ENCODE data around the gene SCAPER. TPM values are rescaled to one million over a fixed set of nuclear protein-coding genes. Genes with fewer than 3 reads are reported as not detected.

Gene SCAPER
- polyA plus RNA-seq, 1 donor from 2014 or later, result 77.1 TPM

DNA sequence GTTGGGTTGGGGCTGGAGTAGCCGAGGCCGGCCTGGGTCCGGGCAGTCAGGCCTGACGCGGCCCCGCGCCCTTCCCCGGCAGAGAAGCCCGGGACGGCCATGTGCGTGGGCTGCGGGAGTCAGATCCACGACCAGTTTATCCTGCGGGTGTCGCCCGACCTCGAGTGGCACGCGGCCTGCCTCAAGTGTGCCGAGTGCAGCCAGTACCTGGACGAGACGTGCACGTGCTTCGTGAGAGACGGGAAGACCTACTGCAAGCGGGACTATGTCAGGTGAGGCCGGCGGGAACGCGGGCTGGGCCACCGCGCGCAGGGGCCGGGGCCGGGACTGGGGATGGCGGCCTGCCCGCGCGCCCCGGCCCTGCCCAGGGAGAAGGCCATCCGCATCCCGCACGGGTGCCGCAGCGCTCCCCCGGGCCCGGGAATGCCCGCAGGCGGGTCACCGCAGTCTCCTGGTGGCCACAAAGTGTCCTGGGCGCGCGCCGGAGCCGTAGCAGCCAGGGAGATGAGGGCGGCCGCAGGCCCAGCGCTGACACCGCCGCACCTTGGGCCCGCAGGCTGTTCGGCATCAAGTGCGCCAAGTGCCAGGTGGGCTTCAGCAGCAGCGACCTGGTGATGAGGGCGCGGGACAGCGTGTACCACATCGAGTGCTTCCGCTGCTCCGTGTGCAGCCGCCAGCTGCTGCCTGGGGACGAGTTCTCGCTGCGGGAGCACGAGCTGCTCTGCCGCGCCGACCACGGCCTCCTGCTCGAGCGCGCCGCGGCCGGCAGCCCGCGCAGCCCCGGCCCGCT lies 567.2 kb downstream of the SCAPER start:
- no peaks in the 10 kb centered on the region for H3K79me2 ChIP-seq (replicated peaks; ENCODE audit: insufficient read depth, low read length)
- peaks cover 4% of the 10 kb centered on the region for H3K9me3 ChIP-seq (ENCODE audit: low read length)
- H3K27me3 ChIP-seq (ENCODE audit: insufficient read depth, low read depth, low read length), result peaks cover 100% of the 10 kb centered on the region
- no peak overlapping the region for H3K4me2 ChIP-seq (ENCODE audit: low read length)
- H3F3A ChIP-seq (ENCODE audit: insufficient read depth, low read length, poor library complexity, severe bottlenecking), result no peaks in the 10 kb centered on the region
- H3K36me3 ChIP-seq (ENCODE audit: insufficient read depth, low read length), result no peaks in the 10 kb centered on the region
- H3K27ac ChIP-seq (ENCODE audit: low read length), result no peak overlapping the region
- no peak overlapping the region for H3K9ac ChIP-seq (ENCODE audit: low read length)
- H3K4me3 ChIP-seq (ENCODE audit: low read length), result peak overlapping the region; percentile 53
- H2AFZ ChIP-seq (ENCODE audit: low read depth, low read length), result no peak overlapping the region
- no peaks in the 10 kb centered on the region for H4K20me1 ChIP-seq (ENCODE audit: insufficient read depth)
- no peak for TF ChIP-seq MXI1 (conservative IDR thresholded peaks at IDR 0.05; ENCODE audit: poor library complexity, severe bottlenecking)
- TF ChIP-seq, protein P1, sequence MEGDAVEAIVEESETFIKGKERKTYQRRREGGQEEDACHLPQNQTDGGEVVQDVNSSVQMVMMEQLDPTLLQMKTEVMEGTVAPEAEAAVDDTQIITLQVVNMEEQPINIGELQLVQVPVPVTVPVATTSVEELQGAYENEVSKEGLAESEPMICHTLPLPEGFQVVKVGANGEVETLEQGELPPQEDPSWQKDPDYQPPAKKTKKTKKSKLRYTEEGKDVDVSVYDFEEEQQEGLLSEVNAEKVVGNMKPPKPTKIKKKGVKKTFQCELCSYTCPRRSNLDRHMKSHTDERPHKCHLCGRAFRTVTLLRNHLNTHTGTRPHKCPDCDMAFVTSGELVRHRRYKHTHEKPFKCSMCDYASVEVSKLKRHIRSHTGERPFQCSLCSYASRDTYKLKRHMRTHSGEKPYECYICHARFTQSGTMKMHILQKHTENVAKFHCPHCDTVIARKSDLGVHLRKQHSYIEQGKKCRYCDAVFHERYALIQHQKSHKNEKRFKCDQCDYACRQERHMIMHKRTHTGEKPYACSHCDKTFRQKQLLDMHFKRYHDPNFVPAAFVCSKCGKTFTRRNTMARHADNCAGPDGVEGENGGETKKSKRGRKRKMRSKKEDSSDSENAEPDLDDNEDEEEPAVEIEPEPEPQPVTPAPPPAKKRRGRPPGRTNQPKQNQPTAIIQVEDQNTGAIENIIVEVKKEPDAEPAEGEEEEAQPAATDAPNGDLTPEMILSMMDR (IDR thresholded peaks at IDR 0.05; ENCODE audit: poor library complexity, severe bottlenecking), result no peak
- TF ChIP-seq EP300 (conservative IDR thresholded peaks at IDR 0.05; ENCODE audit: poor library complexity, severe bottlenecking), result no peak
- TF ChIP-seq RAD21 (conservative IDR thresholded peaks at IDR 0.05), result no peak
- no peak for TF ChIP-seq EZH2 (IDR thresholded peaks at IDR 0.05; ENCODE audit: borderline replicate concordance, insufficient read depth, low read length, poor library complexity, severe bottlenecking)
- H3K9me2 ChIP-seq (ENCODE audit: insufficient read depth, low read length), result no peaks in the 10 kb centered on the region

GRCh38 chr15:76337059-76337695 lies 568.0 kb downstream of the SCAPER start:
- Histone ChIP-seq H3K9me3 (ENCODE audit: low read length) (peaks cover 4% of the 10 kb centered on the region), H3K27ac (ENCODE audit: low read length) (no peak overlapping the region), H3K4me2 (ENCODE audit: low read length) (no peak overlapping the region), H3F3A (ENCODE audit: insufficient read depth, low read length, poor library complexity, severe bottlenecking) (no peaks in the 10 kb centered on the region), H3K4me3 (ENCODE audit: low read length) (no peak overlapping the region), H3K79me2 (replicated peaks; ENCODE audit: insufficient read depth, low read length) (no peaks in the 10 kb centered on the region), H3K36me3 (ENCODE audit: insufficient read depth, low read length) (no peaks in the 10 kb centered on the region), H4K20me1 (ENCODE audit: insufficient read depth) (no peaks in the 10 kb centered on the region), H3K9me2 (ENCODE audit: insufficient read depth, low read length) (no peaks in the 10 kb centered on the region), H3K9ac (ENCODE audit: low read length) (no peak overlapping the region), H3K27me3 (ENCODE audit: insufficient read depth, low read depth, low read length) (peaks cover 97% of the 10 kb centered on the region), H2AFZ (ENCODE audit: low read depth, low read length) (no peak overlapping the region)
- peak; percentile 56 for TF ChIP-seq POLR2AphosphoS5 (IDR thresholded peaks at IDR 0.05)
- peak; percentile 73 for TF ChIP-seq EZH2 (IDR thresholded peaks at IDR 0.05; ENCODE audit: borderline replicate concordance, insufficient read depth, low read length, poor library complexity, severe bottlenecking)
- no peak for TF ChIP-seq MXI1 (conservative IDR thresholded peaks at IDR 0.05; ENCODE audit: poor library complexity, severe bottlenecking)

- no peak within 1 kb of the TSS for H3K27ac ChIP-seq (ENCODE audit: low read length)
Observed at GRCh38 chr15:76336254-76337058, 568.7 kb downstream of the SCAPER start, which contains the start of gene ISL2. ISL2 (plus strand) TSS chr15:76336773; CDS start chr15:76336884, 111 bp downstream.

More at GRCh38 chr15:76336254-76337058, 568.7 kb downstream of the SCAPER start, which contains the start of gene ISL2:
- Histone ChIP-seq H3K4me2 (ENCODE audit: low read length) (no peak within 1 kb of the TSS), H2AFZ (ENCODE audit: low read depth, low read length) (no peak within 1 kb of the TSS), H3K36me3 (ENCODE audit: insufficient read depth, low read length) (no peaks in the 10 kb centered on the region), H3K79me2 (replicated peaks; ENCODE audit: insufficient read depth, low read length) (no peaks in the 10 kb centered on the region), H3K4me3 (ENCODE audit: low read length) (peak within 1 kb of the TSS; percentile 53), H3K27me3 (ENCODE audit: insufficient read depth, low read depth, low read length) (peaks cover 90% of the 10 kb centered on the region), H3F3A (ENCODE audit: insufficient read depth, low read length, poor library complexity, severe bottlenecking) (no peaks in the 10 kb centered on the region), H3K9me2 (ENCODE audit: insufficient read depth, low read length) (no peaks in the 10 kb centered on the region), H3K9ac (ENCODE audit: low read length) (no peak within 1 kb of the TSS), H4K20me1 (ENCODE audit: insufficient read depth) (no peaks in the 10 kb centered on the region), H3K9me3 (ENCODE audit: low read length) (peaks cover 4% of the 10 kb centered on the region)
- no peak for TF ChIP-seq POLR2AphosphoS5 (IDR thresholded peaks at IDR 0.05)
